NCI-H526 (cell line): ENCODE results near the gene BLNK.

Experiments
- DNase-seq, 2 experiments: peaks; one replicate each; lab custom pipeline; 2025; lab: John Stamatoyannopoulos, UW

BLNK gene

DNA sequence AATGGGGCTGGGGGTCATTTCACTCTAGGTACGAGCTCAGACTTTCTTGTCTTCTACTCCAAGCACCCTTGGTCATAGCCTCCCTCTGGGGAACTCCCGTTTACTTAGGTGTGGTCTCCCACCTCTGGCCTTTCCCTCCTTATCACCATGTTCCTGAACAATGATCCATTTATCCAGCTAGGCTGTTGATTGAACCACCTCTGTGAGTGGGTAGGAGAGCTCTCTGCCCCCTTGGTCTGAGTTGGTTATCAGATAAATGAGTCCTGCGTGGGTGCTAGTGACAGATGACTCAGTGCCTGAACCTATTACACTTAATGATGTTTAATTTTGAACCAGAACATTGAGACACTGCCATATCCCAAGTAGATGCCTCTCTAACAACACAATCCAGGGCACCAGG is 9.4 kb downstream of the BLNK start:
- no peak for DNase-seq

DNA sequence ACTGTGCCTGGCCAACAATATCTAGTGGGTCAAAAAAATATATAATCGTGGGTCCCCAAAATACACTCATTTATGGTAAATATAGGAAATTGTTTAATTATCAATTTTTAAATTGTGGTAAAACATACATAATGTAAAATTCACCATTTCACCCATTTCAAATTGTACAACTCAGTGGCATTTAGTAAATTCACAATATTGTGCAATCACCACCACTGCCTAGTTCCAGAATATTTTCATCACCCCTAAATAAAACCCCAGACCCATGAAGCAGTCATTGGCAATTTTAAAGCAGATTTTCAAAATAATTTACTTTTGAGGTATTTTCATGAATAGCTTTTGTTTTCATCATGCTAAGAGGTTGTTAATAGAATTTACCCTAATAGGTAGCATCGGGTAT is 10.2 kb downstream of the BLNK start:
- no peak for DNase-seq

- DNase-seq, result peak in 1 of 2 experiments; percentile 28
These were observed 11.4 kb downstream of the BLNK start for GRCh38 chr10:96260014-96260413.

DNA sequence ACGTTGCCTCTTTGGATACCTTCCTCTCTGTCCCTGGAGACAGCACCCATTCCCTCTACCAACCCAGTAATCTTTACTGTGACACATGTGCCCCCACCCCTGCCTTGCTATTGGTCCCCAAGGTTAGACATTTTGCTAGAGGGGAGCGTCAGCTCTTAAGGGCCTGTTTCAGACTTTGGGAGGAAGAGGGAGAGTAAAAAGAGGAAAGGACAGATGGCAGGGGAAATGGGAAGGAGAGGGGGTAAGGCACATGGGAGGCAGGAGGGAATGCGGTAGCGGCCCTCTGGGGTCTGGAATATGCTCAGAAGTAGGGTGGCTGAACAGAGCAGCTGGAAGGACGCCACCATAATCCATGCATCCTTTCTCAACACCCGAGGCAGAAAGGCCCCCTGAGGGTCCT is 12.2 kb downstream of the BLNK start:
- DNase-seq, result no peak

GRCh38 chr10:96257944-96258343 is 13.4 kb downstream of the BLNK start:
- DNase-seq, result no peak

- DNase-seq, result no peak
These were observed 15.6 kb downstream of the BLNK start for GRCh38 chr10:96255549-96256333.

DNA sequence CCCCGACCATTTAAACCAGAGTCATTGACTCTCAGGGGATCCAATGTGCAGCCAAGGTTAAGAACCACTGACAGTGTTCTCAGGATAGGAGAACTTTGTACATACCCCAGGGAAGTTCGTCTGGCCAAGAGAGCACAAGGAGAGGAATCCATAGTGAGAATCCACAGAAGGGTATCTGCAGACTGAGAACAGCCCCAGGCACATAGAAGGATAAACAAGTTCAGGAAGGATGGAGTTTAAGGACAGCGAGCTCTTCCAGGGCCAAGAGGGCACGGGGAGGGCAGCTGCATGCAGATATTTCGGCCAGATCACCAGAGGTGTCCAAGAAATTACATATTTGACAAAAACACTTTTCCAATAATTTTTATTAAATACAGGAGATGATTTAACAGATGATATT is 16.4 kb downstream of the BLNK start:
- no peak for DNase-seq

DNA sequence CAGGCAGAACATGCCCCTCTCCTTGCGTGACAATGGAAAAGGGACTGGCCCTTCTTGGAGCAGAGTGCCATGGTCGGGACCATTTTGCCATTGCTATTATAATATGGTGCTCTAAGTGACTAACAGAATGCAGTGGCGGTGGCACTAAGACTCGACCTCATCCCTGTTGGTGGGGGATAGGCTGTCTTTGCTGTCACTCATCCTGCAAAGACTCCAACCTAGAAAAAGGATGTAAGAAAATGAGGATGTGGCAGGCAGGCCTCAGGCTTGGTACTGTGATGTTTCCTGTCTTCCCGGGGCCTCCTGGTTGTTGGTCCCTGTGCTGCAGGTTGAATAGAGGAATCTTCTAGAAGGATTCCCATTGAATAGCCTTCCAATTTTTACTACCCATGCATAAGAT is 18.6 kb downstream of the BLNK start:
- no peak for DNase-seq

- no peak for DNase-seq
These were observed 21.0 kb downstream of the BLNK start for GRCh38 chr10:96250349-96250748.

DNA sequence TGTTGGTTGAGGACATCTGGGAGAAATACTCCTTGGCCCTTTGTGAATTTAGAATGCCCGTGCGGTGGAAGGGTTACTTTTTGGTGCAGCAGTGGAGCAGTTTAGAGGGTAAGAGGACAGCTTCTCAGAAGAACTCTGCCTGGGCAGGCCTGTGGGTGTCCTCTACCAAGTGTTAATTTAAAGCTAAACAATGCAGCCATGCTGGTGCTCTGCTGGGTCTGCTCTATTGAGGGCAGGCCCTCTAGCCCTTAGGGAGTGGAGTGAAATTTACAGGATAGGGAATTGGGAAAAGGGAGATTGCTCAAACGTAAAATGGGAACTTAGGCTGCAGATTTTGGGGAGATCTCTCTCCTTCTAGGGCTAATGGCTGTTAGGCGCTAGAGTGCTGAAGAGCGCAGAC is 22.1 kb downstream of the BLNK start:
- DNase-seq, result no peak

GRCh38 chr10:96244354-96244753 is 27.0 kb downstream of the BLNK start:
- no peak for DNase-seq

DNA sequence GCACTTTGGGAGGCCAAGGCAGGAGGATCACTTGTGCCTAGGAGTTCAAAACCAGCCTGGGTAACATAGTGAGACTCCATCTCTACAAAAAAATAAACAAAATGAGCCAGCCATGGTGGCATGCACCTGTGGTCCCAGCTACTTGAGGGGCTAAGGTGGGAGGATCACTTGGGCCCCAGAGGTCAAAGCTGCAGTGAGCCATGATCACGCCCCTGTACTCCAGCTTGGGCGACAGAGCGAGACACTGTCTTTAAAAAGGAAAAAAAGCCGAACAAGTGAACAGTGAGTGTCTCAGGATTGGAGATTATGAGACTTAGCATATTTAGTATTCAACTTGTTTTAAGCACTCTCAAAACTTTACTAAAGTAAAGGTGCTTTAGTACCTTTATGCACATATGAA is 28.1 kb downstream of the BLNK start:
- no peak for DNase-seq

GRCh38 chr10:96242822-96243221 is 28.5 kb downstream of the BLNK start:
- DNase-seq, result no peak

- no peak for DNase-seq
These were observed 32.4 kb downstream of the BLNK start for GRCh38 chr10:96238646-96239623.

GRCh38 chr10:96236876-96237275 is 34.5 kb downstream of the BLNK start:
- DNase-seq, result no peak

GRCh38 chr10:96236090-96236478 is 35.3 kb downstream of the BLNK start:
- DNase-seq, result no peak

DNA sequence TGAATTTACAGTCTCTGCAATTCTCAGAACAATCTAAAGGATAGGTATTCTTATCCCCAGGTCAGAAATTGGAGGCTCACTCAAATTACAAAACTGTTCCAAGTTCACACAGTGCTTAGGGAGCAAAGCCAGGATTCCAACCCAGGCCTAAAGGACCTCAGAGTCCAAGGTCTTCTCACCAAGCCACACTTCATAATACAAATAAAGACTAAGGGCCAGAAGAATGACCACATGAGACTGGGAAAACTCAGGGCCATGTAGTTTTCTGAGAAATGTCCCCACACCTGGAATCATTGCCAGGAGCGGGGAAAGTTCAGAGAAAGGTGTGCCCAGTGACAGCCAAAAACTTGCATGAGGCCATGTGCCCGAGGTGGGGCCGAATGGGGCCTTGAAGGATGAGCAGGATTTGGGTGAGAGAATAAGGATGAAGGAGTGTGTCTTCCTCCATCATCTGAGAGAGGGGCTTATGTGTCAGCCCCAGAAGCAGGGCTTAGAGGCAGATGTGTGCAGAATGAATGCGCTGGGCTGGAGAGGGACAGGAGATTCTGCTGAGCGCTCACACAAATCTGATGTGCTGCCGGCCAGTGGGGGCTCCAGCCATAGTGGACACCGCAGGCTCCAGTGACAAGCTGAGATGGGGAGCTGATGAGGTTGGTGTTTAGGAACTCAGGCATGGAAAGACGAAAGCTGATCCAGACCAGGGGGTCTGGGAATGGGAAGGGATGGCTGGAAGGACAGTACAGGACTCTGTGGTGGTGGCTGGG is 35.9 kb downstream of the BLNK start:
- no peak for DNase-seq

DNA sequence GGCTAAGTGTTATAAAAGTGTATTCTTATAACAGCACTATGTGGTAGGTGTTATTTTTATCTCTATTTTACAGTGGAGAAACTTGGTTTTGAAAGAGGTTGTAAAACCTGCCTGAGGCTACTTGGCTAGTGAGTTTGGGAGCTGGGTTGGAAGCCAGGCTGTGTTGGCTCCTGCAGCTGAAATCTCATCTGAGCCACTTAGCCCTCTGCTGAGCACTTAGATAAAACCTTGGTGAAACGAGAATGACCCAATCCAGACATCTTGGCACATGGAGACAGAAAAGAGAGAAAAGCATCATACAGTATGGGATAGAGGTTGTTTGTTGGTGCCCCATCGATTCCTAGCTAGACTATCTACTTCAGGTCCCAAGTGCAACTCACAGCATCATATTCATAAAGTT is 37.4 kb downstream of the BLNK start:
- DNase-seq, result no peak

- DNase-seq, result no peak
These were observed 40.8 kb downstream of the BLNK start for GRCh38 chr10:96230527-96230926.

GRCh38 chr10:96229568-96230030 is 41.8 kb downstream of the BLNK start:
- DNase-seq, result peak in 1 of 2 experiments; percentile 74

- no peak for DNase-seq
These were observed 42.9 kb downstream of the BLNK start for GRCh38 chr10:96228408-96228994.

GRCh38 chr10:96227206-96227605 is 44.2 kb downstream of the BLNK start:
- DNase-seq, result no peak
